Esophagus squamous epithelium (tissue), 4 donors: Measurements from ENCODE around the gene NIM1K.

Source experiments
- CTCF ChIP-seq, 6 experiments: fragments of 450-650 bp in 4 of 6; fragments of 200-600 bp in 2 of 6; sonication (generic) in 2 of 6; IDR thresholded peaks; one replicate each; pipeline ENCODE4 v1.5.1; 2016 to 2019; ENCODE audit warnings: antibody characterized with exemption in 6 of 6, mild to moderate bottlenecking in 4 of 6, moderate library complexity in 4 of 6
- POLR2A ChIP-seq, 4 donors: fragments of 450-650 bp; IDR thresholded peaks; one replicate each; pipeline ENCODE4 v1.6.1; 2017; ENCODE audit warnings: antibody characterized with exemption in 4 of 4, mild to moderate bottlenecking in 4 of 4, moderate library complexity in 3 of 4

GRCh38 chr5:43309122-43309521, 117.1 kb downstream of the NIM1K start:
- no peak for TF ChIP-seq CTCF (IDR thresholded peaks at IDR 0.05)
- TF ChIP-seq POLR2A (IDR thresholded peaks at IDR 0.05): no peak
